GM18505 (cell line): ENCODE measurements around the gene ANKRD6.

Source experiments
- ATAC-seq: cut with Tn5 transposase; IDR thresholded peaks from one replicate; pipeline ENCODE4 v1.9.1; 2021; ENCODE audit not compliant: unreplicated experiment
- POLR2A ChIP-seq: IDR thresholded peaks from 4 replicates; pipeline ENCODE4 v1.6.1; 2011; ENCODE audit warnings: borderline replicate concordance; ENCODE audit not compliant: insufficient read depth, insufficient read length; ENCODE audit errors: extremely low read depth

The ANKRD6 gene

GRCh38 chr6:89526563-89526869 is 93.6 kb downstream of the ANKRD6 start:
- ATAC-seq = no peak
- no peak for TF ChIP-seq POLR2A

DNA sequence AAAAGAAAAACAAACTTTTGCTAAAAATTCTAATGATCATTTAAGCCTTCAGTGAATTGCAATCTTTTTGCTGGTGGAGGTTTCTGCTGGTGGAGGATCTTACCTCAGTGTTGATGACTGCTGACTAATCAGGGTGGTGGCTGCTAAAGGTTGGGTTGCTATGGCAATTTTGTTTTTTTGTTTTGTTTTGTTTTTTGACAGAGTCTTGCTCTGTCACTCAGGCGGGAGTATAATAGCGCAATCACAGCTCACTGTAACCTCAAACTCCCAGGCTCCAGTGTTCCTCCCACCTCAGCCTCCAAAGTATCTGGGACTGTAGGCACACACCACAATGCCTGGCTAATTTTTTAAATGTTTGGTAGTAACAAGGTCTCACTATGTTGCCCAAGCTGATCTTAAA is 94.7 kb downstream of the ANKRD6 start:
- no peak for ATAC-seq
- TF ChIP-seq POLR2A = no peak

DNA sequence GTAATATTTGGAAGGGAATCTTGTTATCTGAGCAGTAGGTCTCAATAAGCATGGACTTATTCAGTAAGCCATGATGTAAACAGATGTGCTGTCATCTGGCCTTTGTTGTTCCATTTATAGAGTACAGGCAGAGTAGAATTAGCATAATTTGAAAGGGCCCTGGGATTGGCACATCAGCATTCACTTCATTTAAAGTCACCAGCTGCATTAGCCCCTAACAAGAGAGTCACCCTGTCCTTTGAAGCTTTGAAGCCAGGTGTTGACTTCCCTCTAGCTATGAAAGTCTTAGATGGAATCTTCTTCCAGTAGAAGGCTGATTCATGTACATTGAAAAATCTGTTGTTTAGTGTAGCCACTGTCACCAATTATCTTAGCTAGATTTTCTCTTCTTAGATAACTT is 95.9 kb downstream of the ANKRD6 start:
- TF ChIP-seq POLR2A = no peak
- no peak for ATAC-seq

DNA sequence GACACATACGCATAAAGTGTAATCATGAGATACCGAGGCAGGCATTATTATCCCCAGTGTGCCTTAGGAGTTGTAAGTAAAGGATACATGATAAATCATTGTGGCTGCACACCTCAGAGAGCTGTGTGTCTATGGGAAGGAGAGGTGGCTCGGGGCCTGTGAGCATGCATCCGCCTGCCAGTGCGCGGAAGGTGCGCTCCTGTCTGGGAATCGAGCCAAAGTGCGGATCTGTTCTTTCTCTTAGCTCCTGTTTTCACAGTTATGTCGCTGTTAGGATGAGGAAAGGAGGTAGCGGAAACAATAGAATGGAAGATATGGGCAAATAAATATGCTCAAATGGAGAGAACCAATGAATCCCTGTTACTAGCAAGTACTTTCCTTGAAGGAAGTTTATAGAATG is 98.0 kb downstream of the ANKRD6 start:
- TF ChIP-seq POLR2A = no peak
- no peak for ATAC-seq

DNA sequence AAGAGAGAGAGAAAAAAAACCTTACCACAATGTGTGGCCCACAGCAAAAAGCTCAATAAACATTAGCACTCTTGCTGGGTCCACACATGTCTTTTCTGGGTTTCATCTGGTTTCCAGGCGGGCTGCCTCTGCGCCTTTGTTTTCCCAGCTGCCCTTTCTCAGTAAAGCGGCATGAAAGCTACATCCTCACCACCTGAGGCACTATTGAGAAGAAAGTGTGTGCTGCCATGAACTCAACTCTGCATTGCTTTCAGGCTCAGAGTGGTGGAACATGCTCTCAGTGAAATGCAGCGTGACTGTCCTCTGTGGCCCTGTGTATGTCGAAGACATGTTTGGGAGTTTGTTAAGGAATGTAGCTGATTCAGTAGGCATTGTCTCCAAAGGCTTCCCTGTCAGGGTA is 103.3 kb downstream of the ANKRD6 start:
- TF ChIP-seq POLR2A = no peak
- ATAC-seq = no peak

DNA sequence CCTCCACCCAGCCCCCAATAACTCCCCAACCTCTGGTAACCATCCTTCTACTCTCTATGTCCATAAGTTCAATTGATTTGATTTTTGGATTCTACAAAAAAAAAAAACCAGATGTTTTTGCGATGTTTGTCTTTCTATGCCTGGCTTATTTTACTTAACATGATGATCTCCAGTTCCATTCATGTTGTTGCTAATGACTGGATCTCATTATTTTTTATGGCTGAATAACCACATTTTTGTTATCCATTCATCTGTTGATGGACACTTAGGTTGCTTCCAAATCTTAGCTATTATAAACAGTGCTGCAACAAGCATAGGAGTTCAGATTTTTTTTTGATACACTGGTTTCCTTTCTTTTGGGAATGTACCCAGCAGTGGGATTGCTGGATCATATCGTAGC is 106.8 kb downstream of the ANKRD6 start:
- no peak for ATAC-seq
- no peak for TF ChIP-seq POLR2A

DNA sequence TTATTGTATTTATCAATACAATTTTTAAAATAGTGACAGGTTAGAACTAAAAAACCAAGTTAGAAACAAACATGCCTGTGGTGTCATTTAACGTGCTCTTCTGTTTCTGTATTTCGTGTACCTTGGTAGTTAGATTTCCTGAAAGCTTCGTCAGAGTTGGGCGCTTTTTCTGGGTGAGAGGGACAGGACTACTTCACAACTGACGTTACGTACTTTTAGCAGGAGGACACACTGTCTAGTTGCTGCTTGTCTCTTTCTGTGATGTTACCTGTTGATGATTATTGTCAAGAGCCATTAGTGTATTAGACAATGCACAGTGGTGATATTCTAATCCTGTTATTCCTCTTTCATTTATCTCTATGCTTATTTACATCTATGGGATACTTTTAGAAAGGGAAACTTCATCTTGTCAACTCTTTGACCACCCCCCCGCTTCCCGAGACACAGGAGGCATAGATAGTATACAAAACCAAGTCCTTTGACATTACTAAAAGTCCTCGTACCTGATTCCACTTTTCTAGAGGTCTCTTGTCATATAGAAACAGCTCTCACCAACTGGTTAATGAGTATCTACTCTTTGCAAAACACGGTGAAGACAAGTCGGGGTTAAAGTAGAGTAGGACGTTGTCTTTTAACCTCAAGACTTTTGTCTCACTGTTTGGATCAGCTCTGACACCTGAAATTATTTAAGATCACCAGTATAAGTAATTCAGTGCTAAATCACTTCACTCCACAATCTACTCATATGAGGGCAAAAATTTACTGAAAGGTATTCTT is 109.3 kb downstream of the ANKRD6 start:
- ATAC-seq = no peak
- no peak for TF ChIP-seq POLR2A

DNA sequence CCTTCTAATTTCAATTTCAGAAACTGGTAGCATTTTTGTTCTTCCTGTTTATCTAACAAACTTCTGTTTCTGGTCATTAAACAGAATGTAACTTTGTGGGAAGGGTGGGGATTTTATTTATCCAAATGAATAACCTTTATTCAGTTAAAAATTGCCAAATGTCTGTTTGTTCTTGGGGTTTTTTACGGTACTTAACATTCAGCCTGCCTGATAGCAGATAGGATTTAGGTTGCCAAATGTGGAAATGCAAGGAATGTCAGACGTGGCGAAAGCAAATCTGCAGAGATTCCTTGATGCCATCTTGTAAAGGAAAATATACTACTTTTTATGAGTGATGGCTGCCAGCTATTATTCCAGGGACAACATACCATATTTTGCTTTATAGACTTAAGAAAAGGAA is 109.9 kb downstream of the ANKRD6 start:
- ATAC-seq = no peak
- no peak for TF ChIP-seq POLR2A

GRCh38 chr6:89547281-89547680 is 114.3 kb downstream of the ANKRD6 start:
- TF ChIP-seq POLR2A = no peak
- ATAC-seq = no peak

DNA sequence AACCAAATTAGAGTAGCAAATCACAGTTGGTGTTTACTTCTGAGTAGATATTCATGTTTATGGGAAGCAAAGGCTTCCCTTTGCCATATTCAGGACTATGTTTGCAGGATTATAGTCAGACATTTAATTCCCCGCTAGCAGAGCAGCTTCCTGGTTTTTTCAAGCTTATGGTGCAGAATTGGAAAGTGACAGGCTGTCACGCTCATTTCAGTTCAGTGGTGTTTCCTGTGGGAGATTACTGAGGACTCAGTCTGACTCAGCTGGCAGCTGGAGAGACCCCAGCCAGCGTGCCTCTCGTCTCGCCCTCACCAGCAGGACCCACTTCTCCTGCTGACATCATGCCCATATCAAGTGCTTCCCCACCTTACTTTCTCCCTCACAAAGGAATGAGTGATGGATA is 120.5 kb downstream of the ANKRD6 start:
- no peak for TF ChIP-seq POLR2A
- ATAC-seq = no peak

DNA sequence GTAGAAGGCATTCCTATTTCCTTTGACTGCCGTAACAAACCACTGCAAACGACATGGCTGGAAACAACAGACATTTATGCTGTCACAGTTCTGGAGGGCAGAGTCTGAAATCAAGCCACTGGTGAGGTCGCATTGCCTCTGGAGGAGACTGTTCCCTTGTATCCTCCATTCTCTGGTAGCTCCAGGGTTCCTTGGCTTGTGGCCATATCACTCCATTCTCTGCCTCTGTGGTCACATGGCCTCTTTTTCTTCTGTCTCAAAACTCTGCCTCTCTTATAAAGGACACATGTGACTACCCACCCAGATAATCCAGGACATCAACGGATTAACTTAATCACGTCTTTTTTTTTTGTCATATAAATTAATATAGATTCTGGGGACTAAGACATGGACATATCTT is 121.2 kb downstream of the ANKRD6 start:
- ATAC-seq = no peak
- TF ChIP-seq POLR2A = no peak

DNA sequence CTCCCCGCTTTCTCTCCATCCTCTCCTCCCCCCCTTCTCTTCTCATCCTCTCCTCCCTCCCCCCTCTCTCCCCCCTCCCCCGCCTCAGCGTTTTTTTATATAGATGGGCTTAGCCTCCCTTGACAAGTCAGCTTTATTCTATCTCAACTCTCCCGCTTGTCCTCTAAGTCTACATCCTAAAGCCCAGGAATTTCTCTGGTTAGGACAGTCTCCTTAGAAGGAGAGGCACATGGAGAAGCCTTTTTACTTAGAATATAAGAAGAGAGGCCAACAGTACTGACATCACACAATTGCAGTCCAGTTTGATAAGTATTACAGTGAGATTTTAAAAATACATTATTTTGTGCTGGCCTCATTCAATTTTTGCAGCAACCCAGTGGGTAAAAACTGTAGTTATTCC is 122.1 kb downstream of the ANKRD6 start:
- no peak for ATAC-seq

DNA sequence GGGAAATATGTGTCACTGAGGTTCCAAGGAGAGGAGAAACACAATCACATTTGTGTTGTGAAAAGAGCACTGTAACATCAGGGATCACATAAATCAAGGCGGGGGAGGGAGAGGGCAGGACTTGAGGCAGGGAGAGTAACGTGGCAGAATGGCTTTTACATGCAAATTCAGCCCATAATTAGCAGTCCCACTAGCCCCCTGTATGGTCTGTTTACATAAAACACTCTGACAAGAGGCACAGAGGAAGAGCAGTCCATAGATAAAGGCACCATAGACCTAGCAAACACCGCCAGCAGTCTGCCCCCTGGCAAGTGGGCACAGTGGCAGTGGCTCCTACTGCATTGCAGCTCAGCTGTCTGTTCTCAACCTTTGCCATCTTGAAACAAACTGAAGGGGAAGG is 122.9 kb downstream of the ANKRD6 start:
- TF ChIP-seq POLR2A = no peak
- no peak for ATAC-seq

More for the DNA sequence above, 122.1 kb downstream of the ANKRD6 start:
- no peak for TF ChIP-seq POLR2A

DNA sequence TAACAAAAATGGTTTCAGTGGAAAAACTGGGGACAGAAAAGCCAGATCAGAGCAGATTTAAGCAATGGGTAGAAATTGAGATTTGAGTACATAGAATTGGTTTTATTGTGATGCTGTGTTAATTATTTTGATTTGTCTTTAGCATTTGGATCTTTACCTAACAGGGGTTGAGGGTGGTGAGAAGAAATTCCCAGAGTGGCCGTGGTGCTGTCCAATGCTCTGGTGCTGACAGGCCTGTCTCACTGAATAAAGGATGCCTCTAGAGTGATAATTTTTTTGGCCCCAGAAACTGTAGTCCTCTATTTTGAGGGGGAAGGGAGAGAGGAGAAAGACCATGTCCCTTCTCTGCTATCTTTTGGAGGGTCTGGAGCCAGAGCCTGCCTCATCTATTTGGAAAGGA is 126.5 kb downstream of the ANKRD6 start:
- TF ChIP-seq POLR2A = no peak
- ATAC-seq = no peak
